Cardiac muscle cell (in vitro differentiated cells and primary cell): ENCODE measurements around the gene NABP2. TPM values are rescaled to one million over a fixed set of nuclear protein-coding genes. Genes with fewer than 3 reads are reported as not detected.

ENCODE experiments used
- DNase-seq, 2 donors: peaks; one replicate each; pipeline versions ENCODE4 v3.0.0 to v3.0.0-alpha.2; 2010 to 2017; ENCODE audit warnings: low read depth in 1 of 2, low spot score in 1 of 2
- H3K27ac ChIP-seq: fragments of 200-600 bp; sonication (generic); 2 replicates; pipeline ENCODE4 v1.5.1; 2016
- H3K27me3 ChIP-seq: fragments of 200-600 bp; sonication (generic); 2 replicates; pipeline ENCODE4 v1.6.0; 2016; ENCODE audit warnings: control low read depth
- H3K36me3 ChIP-seq: fragments of 200-600 bp; sonication (generic); 2 replicates; pipeline ENCODE4 v1.5.1; 2016; ENCODE audit warnings: control low read depth
- H3K4me1 ChIP-seq: fragments of 200-600 bp; sonication (generic); 2 replicates; pipeline ENCODE4 v1.8.1; 2017; ENCODE audit warnings: low read depth, mild to moderate bottlenecking, mixed run types
- H3K4me3 ChIP-seq: fragments of 200-600 bp; sonication (generic); 2 replicates; pipeline ENCODE4 v1.5.1; 2016; ENCODE audit warnings: mild to moderate bottlenecking
- H3K9me3 ChIP-seq: fragments of 200-600 bp; sonication (generic); 2 replicates; pipeline ENCODE4 v1.5.1; 2017; ENCODE audit warnings: low read depth, mild to moderate bottlenecking, control low read depth
- polyA plus RNA-seq: library from polyadenylated mRNA; unstranded; fragments of >200 nt; fragmentation: Nextera tagmentation; extraction: Ambion mirVana; gene quantifications from 2 replicates; pipeline ENCODE4 v1.2.1, GENCODE V29; 2016
- total RNA-seq: library from RNA; depleted of rRNA; stranded (reverse); fragments of >200 nt; gene quantifications from 2 replicates; pipeline ENCODE4 v1.2.3, GENCODE V29; 2016
- TF ChIP-seq, protein P1 (sequence below): IDR thresholded peaks from 2 replicates; pipeline ENCODE4 v1.5.1; 2012; ENCODE audit warnings: low read depth, mild to moderate bottlenecking, low read length

NABP2 gene
- total and polyA plus RNA-seq, 2 experiments from 2014 or later: 10.7 to 14.8 TPM

- H3K27ac ChIP-seq: peak overlapping the region; percentile 98
- TF ChIP-seq, protein P1, sequence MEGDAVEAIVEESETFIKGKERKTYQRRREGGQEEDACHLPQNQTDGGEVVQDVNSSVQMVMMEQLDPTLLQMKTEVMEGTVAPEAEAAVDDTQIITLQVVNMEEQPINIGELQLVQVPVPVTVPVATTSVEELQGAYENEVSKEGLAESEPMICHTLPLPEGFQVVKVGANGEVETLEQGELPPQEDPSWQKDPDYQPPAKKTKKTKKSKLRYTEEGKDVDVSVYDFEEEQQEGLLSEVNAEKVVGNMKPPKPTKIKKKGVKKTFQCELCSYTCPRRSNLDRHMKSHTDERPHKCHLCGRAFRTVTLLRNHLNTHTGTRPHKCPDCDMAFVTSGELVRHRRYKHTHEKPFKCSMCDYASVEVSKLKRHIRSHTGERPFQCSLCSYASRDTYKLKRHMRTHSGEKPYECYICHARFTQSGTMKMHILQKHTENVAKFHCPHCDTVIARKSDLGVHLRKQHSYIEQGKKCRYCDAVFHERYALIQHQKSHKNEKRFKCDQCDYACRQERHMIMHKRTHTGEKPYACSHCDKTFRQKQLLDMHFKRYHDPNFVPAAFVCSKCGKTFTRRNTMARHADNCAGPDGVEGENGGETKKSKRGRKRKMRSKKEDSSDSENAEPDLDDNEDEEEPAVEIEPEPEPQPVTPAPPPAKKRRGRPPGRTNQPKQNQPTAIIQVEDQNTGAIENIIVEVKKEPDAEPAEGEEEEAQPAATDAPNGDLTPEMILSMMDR: no peak
These were observed 1.6 kb upstream of the NABP2 start for GRCh38 chr12:56222531-56222895.

DNA sequence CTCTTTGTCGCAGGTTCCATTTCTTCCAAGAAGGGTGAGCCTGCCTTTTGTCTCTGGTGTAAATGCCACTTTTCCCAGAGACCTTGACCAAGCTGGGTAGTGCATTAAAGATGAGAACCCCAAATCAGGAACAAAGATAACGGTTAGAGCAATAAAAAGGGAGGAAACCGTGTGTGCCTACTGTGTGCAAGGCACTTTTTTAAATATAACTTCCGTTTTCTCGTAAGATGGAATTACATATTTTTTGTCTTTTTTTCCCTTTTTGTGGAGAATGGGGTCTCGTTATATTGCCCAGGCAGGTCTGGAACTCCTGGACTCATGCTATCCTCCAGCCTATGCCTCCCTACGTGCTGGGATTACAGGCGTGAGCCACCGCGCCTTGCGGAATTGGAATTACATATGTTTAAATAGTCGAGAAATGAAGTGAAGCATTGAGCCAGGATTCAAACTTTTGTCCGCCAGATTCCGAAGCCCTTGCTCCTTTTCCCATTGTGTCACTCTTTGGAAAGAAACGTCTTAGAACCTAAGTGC is 506 bp upstream of the NABP2 start:
- Histone ChIP-seq H3K36me3 (no peaks in the 10 kb centered on the region), H3K4me1 (peaks cover 12% of the 10 kb centered on the region), H3K4me3 (no peak overlapping the region), H3K9me3 (no peaks in the 10 kb centered on the region), H3K27ac (peak overlapping the region; percentile 98), H3K27me3 (no peaks in the 10 kb centered on the region)
- TF ChIP-seq, protein P1: no peak
- DNase-seq: no peak

More at GRCh38 chr12:56222531-56222895, 1.6 kb upstream of the NABP2 start:
- Histone ChIP-seq H3K27me3 (no peaks in the 10 kb centered on the region), H3K4me3 (peak overlapping the region; percentile 69), H3K36me3 (no peaks in the 10 kb centered on the region), H3K4me1 (peaks cover 12% of the 10 kb centered on the region), H3K9me3 (no peaks in the 10 kb centered on the region)
- DNase-seq: no peak

DNA sequence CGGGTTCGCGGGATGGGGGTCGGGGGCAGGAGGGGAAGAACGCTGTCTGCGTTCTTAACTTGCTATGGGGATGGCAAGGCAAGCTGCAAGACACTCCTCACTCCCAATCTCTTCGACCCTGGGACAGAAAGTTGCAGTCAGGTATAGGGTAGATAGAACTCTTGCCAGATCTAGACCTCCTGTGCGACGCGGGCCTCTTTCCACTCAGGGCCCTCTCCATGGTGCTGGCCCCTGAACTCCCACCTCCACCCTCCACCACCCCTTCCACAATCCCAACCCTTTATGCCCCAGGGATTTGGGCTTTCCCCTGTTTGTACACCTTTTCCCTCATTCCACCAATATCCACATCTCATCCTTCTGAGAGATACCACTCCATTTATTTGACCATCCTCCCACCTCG is 812 bp downstream of the NABP2 start:
- peak in 1 of 2 donors; percentile 45 for DNase-seq
- Histone ChIP-seq H3K36me3 (no peaks in the 10 kb centered on the region), H3K4me1 (peaks cover 11% of the 10 kb centered on the region), H3K4me3 (no peak overlapping the region), H3K27ac (no peak overlapping the region), H3K9me3 (no peaks in the 10 kb centered on the region), H3K27me3 (no peaks in the 10 kb centered on the region)
- TF ChIP-seq, protein P1: no peak

DNA sequence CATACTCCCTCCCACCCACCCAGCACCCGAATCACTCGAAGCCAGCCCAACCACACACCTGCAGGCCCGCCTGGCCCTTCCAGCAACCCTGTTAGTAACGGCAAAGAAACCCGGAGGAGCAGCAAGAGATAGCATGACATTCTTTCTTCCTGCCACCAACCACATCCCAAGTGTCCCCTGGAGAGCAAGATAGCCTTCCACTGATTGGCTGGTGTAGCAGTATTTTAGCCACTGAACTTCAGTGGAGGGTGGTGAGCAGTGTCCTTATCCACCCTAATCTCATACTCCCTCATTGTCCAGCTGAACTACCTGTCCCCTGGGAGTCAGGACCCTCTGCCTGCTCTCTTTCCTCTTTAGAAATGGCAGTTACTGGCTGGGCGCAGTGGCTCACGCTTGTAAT is 4.9 kb downstream of the NABP2 start:
- TF ChIP-seq, protein P1: no peak
- no peak overlapping the region for H3K27ac ChIP-seq
- no peak overlapping the region for H3K4me3 ChIP-seq
- DNase-seq: no peak
- H3K9me3 ChIP-seq: no peaks in the 10 kb centered on the region
- no peaks in the 10 kb centered on the region for H3K4me1 ChIP-seq
- H3K27me3 ChIP-seq: no peaks in the 10 kb centered on the region
- H3K36me3 ChIP-seq: no peaks in the 10 kb centered on the region

DNA sequence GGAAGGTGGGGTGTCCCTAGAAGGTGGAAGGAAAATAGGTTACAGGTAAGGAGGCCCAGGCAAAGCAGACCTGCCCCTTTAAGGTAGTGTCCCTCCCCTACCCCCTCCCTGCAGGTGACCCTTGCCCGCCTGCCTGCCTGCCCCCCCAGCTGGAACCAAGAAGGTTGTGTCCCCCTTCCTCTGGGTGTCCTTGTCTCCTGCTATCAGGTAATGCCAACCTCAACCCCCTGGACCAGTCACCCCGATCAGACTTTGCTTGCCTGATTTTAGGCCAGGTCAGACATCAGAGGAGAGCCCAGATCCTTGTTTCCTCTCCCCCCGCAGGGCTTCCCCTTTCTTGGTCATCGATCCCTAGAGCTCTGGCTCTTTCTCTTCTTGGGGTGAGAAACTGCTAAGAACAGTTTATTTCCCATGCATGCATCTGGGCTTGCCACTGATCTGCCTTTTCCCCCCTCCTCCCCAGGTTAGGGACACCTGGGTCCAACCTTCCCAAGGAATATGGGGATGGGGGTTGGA is 5.8 kb downstream of the NABP2 start, which contains the start of gene SLC39A5:
Gene SLC39A5, plus strand, starts transcription at position 136 of the 516 bp plus-strand sequence. CDS start 1,224 bp downstream, outside the sequence.
- no peaks in the 10 kb centered on the region for H3K4me1 ChIP-seq
- no peaks in the 10 kb centered on the region for H3K36me3 ChIP-seq
- DNase-seq: no peak
- no peaks in the 10 kb centered on the region for H3K9me3 ChIP-seq
- no peaks in the 10 kb centered on the region for H3K27me3 ChIP-seq
- TF ChIP-seq, protein P1: no peak
- H3K27ac ChIP-seq: no peak within 1 kb of the TSS
- no peak within 1 kb of the TSS for H3K4me3 ChIP-seq
